SW 1271 (cell line): ENCODE data around the gene GCHFR.

Experiments
- DNase-seq, 2 experiments: peaks; one replicate each; lab custom pipeline; 2025; lab: John Stamatoyannopoulos, UW

The GCHFR gene

DNA sequence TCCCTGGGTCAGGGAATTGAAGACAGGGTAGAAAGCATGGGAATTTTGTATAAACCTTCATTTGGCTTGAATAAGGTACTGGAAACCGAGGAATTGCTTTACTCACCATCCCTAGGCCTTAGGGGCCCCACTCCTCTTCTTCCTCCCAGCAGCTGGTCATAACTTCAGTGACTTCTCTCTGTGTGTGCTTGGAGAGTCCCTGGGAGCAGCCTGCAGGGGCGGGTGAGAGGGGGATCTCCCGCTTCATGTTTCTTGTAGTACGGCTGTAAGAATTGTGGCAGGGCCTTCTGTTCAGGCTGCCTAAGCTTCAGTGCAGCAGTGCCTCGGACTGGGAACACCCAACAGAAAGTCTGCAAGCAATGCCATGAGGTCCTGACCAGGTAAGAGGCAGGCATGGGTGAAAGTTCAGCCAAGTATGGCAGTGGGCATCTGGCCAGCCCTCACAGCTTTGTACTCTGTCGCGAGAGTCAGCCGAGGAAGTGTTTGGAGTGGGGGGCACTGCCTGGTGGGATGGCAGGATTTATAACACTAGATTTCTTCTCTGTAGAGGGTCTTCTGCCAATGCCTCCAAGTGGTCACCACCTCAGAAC is 45.1 kb downstream of the GCHFR start:
- no peak for DNase-seq

- no peak for DNase-seq
Measured at GRCh38 chr15:40812721-40813425, 49.0 kb downstream of the GCHFR start.

DNA sequence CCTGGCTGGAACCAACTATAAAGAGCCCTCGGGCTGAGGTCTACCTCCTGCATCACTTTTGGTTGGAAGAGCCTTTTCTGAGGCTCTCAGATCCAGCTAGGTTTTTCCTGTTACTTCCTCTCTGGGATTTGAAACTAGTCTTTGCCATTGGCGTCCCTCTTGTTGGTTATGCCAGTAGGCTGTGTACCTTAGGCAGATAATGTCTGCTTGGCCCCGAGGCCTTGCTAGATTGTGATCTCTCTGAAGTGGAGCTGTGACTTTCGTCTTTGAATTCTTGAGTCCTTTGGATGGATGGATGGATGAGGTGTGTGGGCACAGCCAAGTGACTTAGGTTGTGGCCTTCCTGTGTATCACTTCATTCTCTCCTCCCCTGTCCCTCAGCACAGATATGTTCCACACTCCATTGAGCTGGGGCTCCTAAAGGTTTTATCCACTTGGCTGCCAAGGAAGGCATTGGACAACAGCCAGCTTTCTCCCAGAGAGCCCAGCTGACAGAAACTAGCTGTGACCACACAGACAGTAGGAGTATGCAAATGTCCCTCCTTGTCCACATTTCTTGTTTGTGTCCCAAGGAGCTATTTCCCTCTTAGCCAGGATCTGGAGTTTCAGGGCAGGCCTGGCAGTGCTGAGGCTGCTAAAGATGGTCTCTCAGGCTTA is 51.3 kb downstream of the GCHFR start:
- no peak for DNase-seq
